Embryonic facial prominence (tissue), 1 donor: ENCODE data around the gene GNA12.

Source experiments
- DNase-seq: peaks from one replicate; pipeline ENCODE4 v3.0.0-alpha.2; 2016; ENCODE audit errors: extremely low spot score

GNA12 gene

DNA sequence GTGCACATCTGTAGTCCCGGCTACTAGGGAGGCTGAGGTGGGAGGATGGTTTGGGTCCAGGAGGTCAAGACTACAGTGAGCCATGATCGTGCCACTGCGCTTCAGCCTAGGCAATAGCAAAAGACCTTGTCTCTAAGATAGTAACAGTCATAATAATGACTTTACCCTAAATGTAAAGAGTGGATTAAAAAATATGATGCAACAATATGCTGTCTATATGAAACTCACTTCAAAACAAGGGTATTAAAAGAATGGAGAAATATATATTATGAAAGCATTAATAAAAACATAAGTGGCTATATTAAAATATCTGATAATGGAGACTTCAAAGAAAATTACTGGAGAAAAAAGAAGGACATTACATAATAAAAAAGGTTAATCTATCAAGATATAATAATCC, 5.7 kb downstream of the GNA12 start:
- DNase-seq = no peak

DNA sequence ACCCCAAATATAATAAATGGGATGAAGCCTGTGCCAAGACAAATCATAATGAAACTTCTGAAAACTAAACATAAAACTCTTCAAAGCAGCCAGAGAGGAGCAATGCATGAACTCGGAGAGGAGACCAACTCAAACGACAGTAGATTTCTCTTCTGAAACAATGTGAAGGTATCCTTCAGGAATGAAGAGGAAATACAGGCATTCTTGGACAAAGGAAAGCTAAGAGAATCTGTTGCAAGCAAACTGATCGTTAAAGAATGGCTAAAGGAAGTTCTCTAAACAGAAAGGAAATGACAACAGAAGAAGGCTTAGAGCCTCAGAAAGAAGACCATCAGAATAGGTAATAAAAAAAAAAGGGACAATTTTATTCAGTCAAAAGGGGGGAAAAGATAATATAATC, 6.6 kb downstream of the GNA12 start:
- no peak for DNase-seq

GRCh38 chr7:2834748-2835441, 9.2 kb downstream of the GNA12 start:
- DNase-seq = no peak

- no peak for DNase-seq
Measured at GRCh38 chr7:2833083-2833910, 10.8 kb downstream of the GNA12 start.

DNA sequence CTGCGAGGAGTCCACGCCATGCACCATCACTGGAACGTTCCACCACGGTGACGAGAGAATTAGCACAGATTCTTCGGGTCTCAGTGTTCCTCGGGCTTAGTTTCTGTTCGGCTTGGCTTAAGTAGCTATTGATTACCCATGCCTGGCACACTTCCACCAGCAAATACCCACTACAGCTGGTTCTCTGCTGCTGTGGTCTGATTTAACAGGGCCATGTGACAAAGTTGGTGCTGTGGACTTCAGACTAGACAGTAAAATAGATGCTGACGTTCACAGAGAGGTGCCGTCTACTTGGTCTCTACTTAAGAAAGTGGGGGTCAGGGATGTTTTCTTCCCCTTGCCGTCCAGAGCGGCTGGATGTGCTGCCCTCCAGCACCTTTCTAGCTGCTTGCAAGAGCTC, 11.6 kb downstream of the GNA12 start:
- DNase-seq = no peak

- no peak for DNase-seq
Measured at GRCh38 chr7:2830609-2831376, 13.3 kb downstream of the GNA12 start.

- DNase-seq = no peak
Measured at GRCh38 chr7:2829040-2829439, 15.1 kb downstream of the GNA12 start.

GRCh38 chr7:2826771-2827170, 17.3 kb downstream of the GNA12 start:
- DNase-seq = no peak

DNA sequence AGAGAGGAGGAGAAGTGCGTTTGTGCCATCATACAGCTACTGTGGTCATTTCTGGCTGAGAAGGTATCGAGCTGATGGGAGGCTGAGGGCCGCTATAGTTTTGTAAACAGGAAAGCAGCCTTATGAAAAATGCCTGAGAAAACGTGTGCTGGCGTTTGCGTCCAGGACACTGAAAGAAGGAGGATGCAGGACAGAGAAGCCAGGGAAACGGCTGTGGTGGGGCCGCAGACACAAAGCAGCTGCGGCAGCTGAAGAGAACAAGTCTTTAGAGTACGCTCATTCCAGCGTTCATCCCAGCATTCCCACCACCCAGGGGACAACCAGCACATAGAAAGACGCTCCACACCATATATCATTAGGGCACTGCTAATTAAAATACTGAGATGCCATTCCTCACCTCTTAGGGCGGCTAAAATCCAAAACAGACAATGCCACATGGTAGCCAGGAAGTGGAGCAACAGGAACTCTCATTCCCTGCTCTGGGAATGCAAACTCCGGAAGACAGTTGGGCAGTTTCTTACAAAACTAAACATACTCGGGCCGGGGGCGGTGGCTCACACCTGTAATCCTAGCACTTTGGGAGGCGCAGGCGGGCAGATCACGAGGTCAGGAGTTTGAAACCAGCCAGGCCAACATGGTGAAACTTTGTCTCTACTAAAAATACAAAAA, 18.4 kb downstream of the GNA12 start:
- no peak for DNase-seq

DNA sequence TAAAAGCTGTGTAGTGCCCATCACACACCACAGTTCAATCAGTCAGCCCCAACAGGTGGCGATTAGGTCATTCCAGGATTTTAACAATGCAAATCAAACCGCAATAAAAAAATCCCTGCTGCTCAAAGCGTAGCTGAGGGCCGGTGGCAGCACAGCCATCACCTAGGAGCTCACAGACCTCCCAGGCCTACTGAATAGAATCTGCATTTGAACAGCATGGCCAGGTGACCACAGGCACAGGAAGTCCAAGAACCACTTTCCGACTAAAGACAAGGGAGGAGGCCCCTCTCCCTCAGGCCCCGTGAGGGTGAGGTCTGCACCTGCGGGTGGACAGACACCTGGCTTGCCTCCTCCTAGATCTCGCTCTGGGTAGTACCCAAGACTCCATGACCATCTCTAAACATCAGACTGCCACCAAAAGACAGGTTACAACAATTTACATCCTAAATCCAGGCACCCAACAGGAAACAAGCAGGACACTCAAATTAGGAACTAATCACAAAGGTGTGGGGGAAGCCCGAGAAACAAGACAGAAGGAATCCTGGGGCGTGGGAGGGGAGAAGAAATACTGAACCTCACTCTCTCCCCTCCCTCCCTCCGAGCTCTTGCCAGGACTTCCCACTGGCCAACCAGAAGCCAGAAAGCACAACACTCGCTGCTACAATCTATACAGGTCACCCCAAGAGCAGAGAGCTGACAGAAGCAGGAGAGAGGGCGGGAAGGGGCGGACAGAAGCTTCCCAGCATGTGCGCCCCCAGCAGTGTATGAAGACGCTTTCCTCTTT, 19.2 kb downstream of the GNA12 start:
- no peak for DNase-seq

- no peak for DNase-seq
Measured at GRCh38 chr7:2824026-2824677, 20.0 kb downstream of the GNA12 start.

DNA sequence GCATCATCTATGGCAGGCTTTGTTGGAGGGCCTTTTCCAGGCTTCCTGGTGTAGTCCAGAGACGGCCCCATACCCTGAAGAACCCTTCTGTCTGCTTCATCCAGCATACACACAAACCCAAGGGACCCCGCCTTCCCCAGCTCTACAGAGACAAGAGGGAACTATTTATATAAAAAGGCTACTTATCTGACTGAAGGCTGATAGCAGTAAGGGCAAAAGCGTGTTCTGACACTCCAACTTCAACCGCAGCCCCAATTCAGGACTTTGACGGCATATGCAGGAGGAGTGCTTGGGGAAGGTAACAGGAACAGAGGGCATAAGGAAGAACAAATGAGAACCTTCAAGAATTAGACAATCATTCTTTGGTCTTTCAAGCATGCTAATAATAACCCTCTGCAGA, 21.0 kb downstream of the GNA12 start:
- DNase-seq = no peak

DNA sequence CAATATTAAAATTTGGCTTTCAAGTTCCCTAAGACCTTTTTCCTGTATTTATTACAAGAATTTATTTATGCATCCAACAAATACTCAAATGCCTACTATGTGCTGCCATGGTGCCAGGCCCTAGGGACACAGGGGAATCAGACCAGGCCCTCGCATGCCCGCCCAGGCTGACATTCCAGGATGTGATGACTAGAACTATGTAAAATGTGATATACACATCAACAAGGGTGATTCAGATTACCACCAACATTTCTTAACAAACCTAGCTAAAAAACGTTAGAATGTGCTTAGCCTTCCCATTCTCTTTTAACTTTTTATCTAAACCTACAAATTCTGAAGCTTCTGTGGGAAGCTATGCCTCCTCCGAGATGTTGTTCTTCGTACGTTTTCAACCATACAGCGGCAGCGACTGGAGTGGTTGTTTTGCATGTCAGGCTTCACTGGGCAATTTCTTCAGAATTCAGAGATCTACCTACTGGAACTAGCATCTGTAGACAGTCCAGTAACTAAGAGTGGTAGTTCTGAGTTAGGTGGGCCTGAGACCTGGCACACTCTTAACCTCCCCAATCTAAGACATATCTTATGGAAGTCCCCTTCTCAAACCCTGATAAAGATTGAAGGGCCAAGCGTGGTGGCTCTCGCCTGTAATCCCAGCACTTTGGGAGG, 22.1 kb downstream of the GNA12 start:
- no peak for DNase-seq

- no peak for DNase-seq
Measured at GRCh38 chr7:2821161-2821841, 22.8 kb downstream of the GNA12 start.

- no peak for DNase-seq
Measured at GRCh38 chr7:2820508-2820934, 23.6 kb downstream of the GNA12 start.

GRCh38 chr7:2819954-2820397, 24.1 kb downstream of the GNA12 start:
- DNase-seq = no peak

DNA sequence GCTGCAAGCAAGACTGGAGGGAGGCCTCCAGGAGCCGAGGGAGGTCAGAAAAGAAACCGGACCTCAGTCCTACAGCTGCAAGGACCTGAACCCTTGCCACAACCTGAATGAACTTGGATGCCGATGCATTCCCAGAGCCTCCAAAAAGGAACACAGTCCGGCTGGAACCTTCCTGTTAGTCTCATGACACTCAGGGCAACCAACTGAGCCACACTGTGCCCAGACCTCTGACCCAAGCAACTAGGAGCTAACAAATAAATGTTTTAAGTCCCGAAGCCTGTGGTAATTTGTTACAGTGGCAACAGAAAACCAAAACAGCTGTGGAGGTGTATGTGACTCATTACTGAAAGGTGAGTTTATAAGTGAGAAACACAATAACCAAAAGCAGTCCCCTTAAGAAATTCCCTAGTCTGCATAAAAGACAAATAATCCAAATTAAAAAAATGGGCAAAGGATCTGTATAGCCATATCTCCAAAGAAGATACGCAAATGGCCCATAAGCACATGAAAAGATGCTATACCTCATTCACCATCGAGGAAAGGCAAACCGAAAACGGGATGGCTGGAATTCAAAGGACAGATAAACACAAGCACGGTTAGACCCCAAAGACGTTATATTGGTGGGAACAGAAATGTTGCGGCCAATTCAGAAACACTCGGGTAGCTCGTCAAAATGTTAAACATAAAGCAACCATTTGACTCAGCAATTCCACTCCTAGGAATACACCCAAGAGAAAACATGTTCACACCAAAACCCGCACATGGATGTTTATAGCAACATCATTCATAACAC, 24.8 kb downstream of the GNA12 start:
- DNase-seq = no peak

- no peak for DNase-seq
Measured at GRCh38 chr7:2818653-2819052, 25.5 kb downstream of the GNA12 start.

DNA sequence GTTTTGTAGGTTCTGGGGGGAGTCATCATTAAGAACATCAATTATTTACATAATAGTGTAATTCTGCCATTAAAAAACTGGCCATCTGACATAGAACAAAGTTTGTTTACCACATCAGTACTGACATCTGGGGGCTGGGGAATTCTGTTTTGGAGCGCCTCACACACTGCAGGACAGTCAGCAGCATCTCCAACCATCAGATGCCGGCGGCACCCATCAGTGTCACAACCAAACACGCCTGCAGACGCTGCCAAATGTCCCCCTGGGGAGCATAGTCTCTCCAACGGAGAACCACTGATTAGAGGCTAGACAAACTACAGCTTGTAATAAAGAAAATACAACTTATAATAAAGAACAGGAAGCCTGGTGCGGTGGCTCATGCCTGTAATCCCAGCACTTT, 26.0 kb downstream of the GNA12 start:
- DNase-seq = no peak
